Activated CD4-positive, alpha-beta memory T cell treated with anti-CD3 and anti-CD28 coated beads for 36 hours (primary cell): ENCODE results near the gene TIMM17A. TPM values are rescaled to one million over a fixed set of nuclear protein-coding genes. Genes with fewer than 3 reads are reported as not detected.
"Not testable (repeated sequence)": the region's sequence is repeated elsewhere in the genome, so short reads cannot be mapped to it uniquely, and the experiment has no call there.

Source experiments
- CTCF ChIA-PET: fragments of 350-600 bp; sonication (Branson Sonifier 250); formaldehyde crosslinking; loops from one replicate; lab custom pipeline; 2021; ENCODE audit warnings: antibody characterized with exemption, inconsistent platforms; lab: Charles Lee
- POLR2A ChIA-PET: fragments of 350-600 bp; sonication (Branson Sonifier 250); formaldehyde crosslinking; loops from one replicate; lab custom pipeline; 2021; ENCODE audit warnings: antibody characterized with exemption; lab: Charles Lee
- DNase-seq: peaks from one replicate; pipeline ENCODE4 v3.0.0-alpha.2; 2020
- H3K27ac Mint-ChIP-seq: one replicate; pipeline ENCODE4 v1.8.0; 2021; ENCODE audit warnings: mixed read lengths
- H3K27me3 Mint-ChIP-seq: one replicate; pipeline ENCODE4 v1.8.0; 2021; ENCODE audit warnings: mixed read lengths
- H3K36me3 Mint-ChIP-seq: one replicate; pipeline ENCODE4 v1.8.0; 2021; ENCODE audit warnings: mixed read lengths
- H3K4me1 Mint-ChIP-seq: one replicate; pipeline ENCODE4 v1.8.0; 2021; ENCODE audit warnings: low read depth, mixed read lengths
- H3K4me3 Mint-ChIP-seq: one replicate; pipeline ENCODE4 v1.8.0; 2021; ENCODE audit warnings: mild to moderate bottlenecking, mixed read lengths
- H3K9me3 Mint-ChIP-seq: one replicate; pipeline ENCODE4 v1.8.0; 2021; ENCODE audit warnings: mixed read lengths
- intact Hi-C: fragments of 100-400 bp; cut with micrococcal nuclease; formaldehyde crosslinking; loops from one replicate; pipeline ENCODE4 v1.15.1; 2023
- microRNA-seq: library from miRNA; unstranded; fragments of <30 nt; microRNA quantifications from one replicate; pipeline ENCODE4 v1.2.0, GENCODE V29; 2022; ENCODE audit warnings: borderline number of aligned reads, borderline microRNAs expressed, borderline replicate concordance
- total RNA-seq, 2 experiments: library from RNA; stranded (reverse); gene quantifications; one replicate each; pipeline ENCODE4 v1.2.3, GENCODE V29; 2021

The TIMM17A gene
- total RNA-seq, 2 experiments from 2014 or later: 66.5 to 67.2 TPM

- intact Hi-C loops: no loop called here
- Mint-ChIP-seq H3K4me1 (no peaks in the 10 kb centered on the region), H3K9me3 (no peaks in the 10 kb centered on the region), H3K27me3 (peaks cover 6% of the 10 kb centered on the region), H3K27ac (no peak overlapping the region), H3K36me3 (no peaks in the 10 kb centered on the region), H3K4me3 (no peak overlapping the region)
- ChIA-PET POLR2A (no interaction called here), CTCF (interaction anchor here (1.8 kb wide), 1 partner anchor 18 kb away, joined by 6 read pairs; no protein-coding TSS in a partner anchor)
- no peak for DNase-seq
Observed at GRCh38 chr1:202017749-202018467, 62.6 kb downstream of the TIMM17A start.

GRCh38 chr1:202018468-202019234 lies 63.3 kb downstream of the TIMM17A start:
- Mint-ChIP-seq H3K27ac (no peak overlapping the region), H3K4me1 (no peaks in the 10 kb centered on the region), H3K4me3 (no peak overlapping the region), H3K27me3 (peaks cover 6% of the 10 kb centered on the region), H3K36me3 (no peaks in the 10 kb centered on the region), H3K9me3 (no peaks in the 10 kb centered on the region)
- ChIA-PET CTCF (interaction anchor here (1.8 kb wide), 1 partner anchor 19 kb away, joined by 6 read pairs; no protein-coding TSS in a partner anchor), POLR2A (no interaction called here)
- intact Hi-C loops: no loop called here
- DNase-seq: no peak

DNA sequence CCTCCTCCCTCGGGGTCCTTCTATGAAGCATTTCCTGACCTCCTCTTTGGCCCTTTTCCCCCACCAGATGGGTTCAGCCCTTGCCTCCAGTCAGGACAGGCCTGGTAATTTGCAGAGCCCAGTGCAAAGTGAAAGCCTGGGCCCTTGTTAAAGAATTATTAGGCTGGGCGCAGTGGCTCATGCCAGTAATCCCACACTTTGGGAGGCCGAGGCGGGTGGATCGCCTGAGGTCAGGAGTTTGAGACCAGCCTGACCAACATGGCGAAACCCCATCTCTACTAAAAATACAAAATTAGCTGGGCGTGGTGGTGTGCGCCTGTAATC lies 63.9 kb downstream of the TIMM17A start:
- intact Hi-C loops, DNase-seq, H3K36me3 Mint-ChIP-seq, H3K4me3 Mint-ChIP-seq, H3K27ac Mint-ChIP-seq, H3K4me1 Mint-ChIP-seq, POLR2A ChIA-PET, H3K9me3 Mint-ChIP-seq, H3K27me3 Mint-ChIP-seq: not testable (repeated sequence)
- CTCF ChIA-PET: interaction anchor here (1.0 kb wide), 1 partner anchor 19 kb away, joined by 4 read pairs; no protein-coding TSS in a partner anchor

Small RNA genes within 50 kb of the gene (microRNA-seq; reads per million reads assigned to microRNA genes)
- not detected for gene MIR6740

Other genes starting within 250 kb of the TIMM17A start
- 10 to 100 TPM; 67.6 to 67.9 TPM for gene IPO9, start 126.3 kb upstream of the TIMM17A start, total RNA-seq
- under 1 TPM; 0.27 to 0.59 TPM for gene SHISA4, start 66.6 kb upstream of the TIMM17A start, total RNA-seq
- not detected for gene LMOD1, start 9.0 kb upstream of the TIMM17A start, total RNA-seq
- gene RNPEP, start 27.1 kb downstream of the TIMM17A start, total RNA-seq: 10 to 100 TPM; 48.3 to 50.1 TPM
- under 1 TPM; 0.12 to 0.46 TPM for gene ELF3, start 55.1 kb downstream of the TIMM17A start, total RNA-seq
- not detected for gene GPR37L1, start 167.4 kb downstream of the TIMM17A start, total RNA-seq
- 10 to 100 TPM; 38.2 to 40.4 TPM for gene ARL8A, start 189.2 kb downstream of the TIMM17A start, total RNA-seq
- gene PTPN7, start 205.1 kb downstream of the TIMM17A start, total RNA-seq: 100 to 1,000 TPM; 197 to 199 TPM
- gene LGR6, start 238.3 kb downstream of the TIMM17A start, total RNA-seq: under 1 TPM; 0.05 to 0.10 TPM